ENCODE measurements around the gene SHISA3.
"Not testable (repeated sequence)": the region's sequence is repeated elsewhere in the genome, so short reads cannot be mapped to it uniquely, and the experiment has no call there.

The SHISA3 gene

GRCh38 chr4:42396752-42397634, at the start of gene SHISA3:
SHISA3 (plus strand) TSS chr4:42397488; CDS start chr4:42398057, 569 bp downstream.
- DNase-seq (ENCODE audit: low spot score), result no peak
- no peak for FAIRE-seq

- no peak for DNase-seq (ENCODE audit: low spot score)
- no peak for FAIRE-seq
These were observed 49.0 kb upstream of the SHISA3 start for GRCh38 chr4:42348247-42348646.

GRCh38 chr4:42348692-42349091, 48.6 kb upstream of the SHISA3 start:
- FAIRE-seq (no peak), DNase-seq (ENCODE audit: low spot score) (no peak)

GRCh38 chr4:42350611-42351182, 46.6 kb upstream of the SHISA3 start:
- no peak for FAIRE-seq
- DNase-seq (ENCODE audit: low spot score), result no peak

- FAIRE-seq (no peak), DNase-seq (ENCODE audit: low spot score) (no peak)
These were observed 45.2 kb upstream of the SHISA3 start for GRCh38 chr4:42352049-42352448.

- DNase-seq (ENCODE audit: low spot score) (no peak), FAIRE-seq (no peak)
These were observed 40.0 kb upstream of the SHISA3 start for GRCh38 chr4:42357325-42357724.

- DNase-seq (ENCODE audit: low spot score) (no peak), FAIRE-seq (no peak)
These were observed 37.6 kb upstream of the SHISA3 start for GRCh38 chr4:42359711-42360110.

- FAIRE-seq, result no peak
- DNase-seq (ENCODE audit: low spot score), result no peak
These were observed 37.0 kb upstream of the SHISA3 start for GRCh38 chr4:42360256-42360669.

GRCh38 chr4:42361456-42361855, 35.8 kb upstream of the SHISA3 start:
- FAIRE-seq, result no peak

GRCh38 chr4:42362591-42362990, 34.7 kb upstream of the SHISA3 start:
- peak; percentile 56 for FAIRE-seq
- no peak for DNase-seq (ENCODE audit: low spot score)

More at GRCh38 chr4:42361456-42361855, 35.8 kb upstream of the SHISA3 start:
- DNase-seq (ENCODE audit: low spot score), result no peak

- DNase-seq (ENCODE audit: low spot score), result no peak
- FAIRE-seq, result no peak
These were observed 33.7 kb upstream of the SHISA3 start for GRCh38 chr4:42363614-42364013.

- no peak for DNase-seq (ENCODE audit: low spot score)
- no peak for FAIRE-seq
These were observed 32.8 kb upstream of the SHISA3 start for GRCh38 chr4:42364266-42365053.

- FAIRE-seq, result no peak
These were observed 30.3 kb upstream of the SHISA3 start for GRCh38 chr4:42366959-42367358.

GRCh38 chr4:42369489-42369888, 27.8 kb upstream of the SHISA3 start:
- DNase-seq (ENCODE audit: low spot score) (no peak), FAIRE-seq (no peak)

More at GRCh38 chr4:42366959-42367358, 30.3 kb upstream of the SHISA3 start:
- DNase-seq (ENCODE audit: low spot score), result no peak

GRCh38 chr4:42371305-42372252, 25.7 kb upstream of the SHISA3 start:
- peak; percentile 24 for DNase-seq (ENCODE audit: low spot score)

GRCh38 chr4:42372303-42372702, 25.0 kb upstream of the SHISA3 start:
- FAIRE-seq; DNase-seq (ENCODE audit: low spot score): not testable (repeated sequence)

More at GRCh38 chr4:42371305-42372252, 25.7 kb upstream of the SHISA3 start:
- FAIRE-seq, result no peak

GRCh38 chr4:42377497-42377896, 19.8 kb upstream of the SHISA3 start:
- FAIRE-seq, result no peak
- no peak for DNase-seq (ENCODE audit: low spot score)

GRCh38 chr4:42381666-42382065, 15.6 kb upstream of the SHISA3 start:
- no peak for FAIRE-seq
- DNase-seq (ENCODE audit: low spot score), result no peak

GRCh38 chr4:42385516-42385915, 11.8 kb upstream of the SHISA3 start:
- no peak for FAIRE-seq

GRCh38 chr4:42390622-42391354, 6.5 kb upstream of the SHISA3 start:
- FAIRE-seq (no peak), DNase-seq (ENCODE audit: low spot score) (no peak)

More at GRCh38 chr4:42385516-42385915, 11.8 kb upstream of the SHISA3 start:
- DNase-seq (ENCODE audit: low spot score), result no peak

All from urothelium cell line (cell line).